Loucy (cell line): ENCODE results near the gene SAMD9.
"Not testable (repeated sequence)": the region's sequence is repeated elsewhere in the genome, so short reads cannot be mapped to it uniquely, and the experiment has no call there.

Experiments used
- H2AFZ ChIP-seq: fragments of 200-600 bp; sonication (generic); 2 replicates; pipeline ENCODE4 v1.6.0; 2016; ENCODE audit warnings: antibody characterized with exemption, mild to moderate bottlenecking, low read length, moderate library complexity
- H3F3A ChIP-seq: fragments of 200-600 bp; 2 replicates; pipeline ENCODE4 v1.6.0; 2016; ENCODE audit warnings: antibody characterized with exemption, low read depth, mild to moderate bottlenecking
- H3K27me3 ChIP-seq: fragments of 200-600 bp; sonication (generic); 2 replicates; pipeline ENCODE4 v1.6.1; 2014; ENCODE audit warnings: low read length, mild to moderate bottlenecking; ENCODE audit not compliant: insufficient read depth, poor library complexity, severe bottlenecking
- H3K36me3 ChIP-seq: fragments of 200-600 bp; sonication (generic); 2 replicates; pipeline ENCODE4 v1.6.1; 2016; ENCODE audit warnings: low read length; ENCODE audit not compliant: insufficient read depth
- H3K4me1 ChIP-seq: fragments of 200-600 bp; sonication (generic); 2 replicates; pipeline ENCODE4 v1.5.1; 2014; ENCODE audit warnings: low read length, mild to moderate bottlenecking; ENCODE audit not compliant: insufficient read depth, poor library complexity, severe bottlenecking
- H3K4me2 ChIP-seq: fragments of 200-600 bp; sonication (generic); 2 replicates; pipeline ENCODE4 v1.6.0; 2014; ENCODE audit warnings: antibody characterized with exemption, low read length, low read depth, mild to moderate bottlenecking; ENCODE audit not compliant: poor library complexity, severe bottlenecking
- H3K4me3 ChIP-seq: fragments of 200-600 bp; sonication (generic); 2 replicates; pipeline ENCODE4 v1.5.1; 2014; ENCODE audit warnings: low read length, mild to moderate bottlenecking, mixed read lengths; ENCODE audit not compliant: poor library complexity, severe bottlenecking
- H3K79me2 ChIP-seq: fragments of 200-600 bp; sonication (generic); 2 replicates; pipeline ENCODE4 v1.6.1; 2014; ENCODE audit warnings: low read length; ENCODE audit not compliant: insufficient read depth
- H3K9ac ChIP-seq: fragments of 200-600 bp; sonication (generic); 2 replicates; pipeline ENCODE4 v1.6.0; 2014; ENCODE audit warnings: mild to moderate bottlenecking, low read depth, low read length, moderate library complexity; ENCODE audit not compliant: poor library complexity, severe bottlenecking
- H3K9me2 ChIP-seq: fragments of 200-600 bp; sonication (generic); replicated peaks from 2 replicates; pipeline ENCODE4 v1.6.1; 2016; ENCODE audit warnings: low read depth, low read length, mixed read lengths
- H3K9me3 ChIP-seq: fragments of 200-600 bp; sonication (generic); 2 replicates; pipeline ENCODE4 v1.6.1; 2014; ENCODE audit warnings: mild to moderate bottlenecking, antibody characterized with exemption, low read length, low read depth; ENCODE audit not compliant: insufficient read depth
- H4K20me1 ChIP-seq: fragments of 200-600 bp; sonication (generic); 2 replicates; pipeline ENCODE4 v1.6.0; 2014; ENCODE audit warnings: antibody characterized with exemption, low read length, mild to moderate bottlenecking; ENCODE audit not compliant: insufficient read depth, poor library complexity, severe bottlenecking
- CTCF ChIP-seq: fragments of 200-600 bp; sonication (generic); conservative IDR thresholded peaks from 2 replicates; pipeline ENCODE4 v1.5.1; 2014; ENCODE audit warnings: mild to moderate bottlenecking, antibody characterized with exemption, low read length
- EZH2phosphoT487 ChIP-seq: fragments of 200-600 bp; IDR thresholded peaks from 2 replicates; pipeline ENCODE4 v1.6.1; 2018; ENCODE audit warnings: antibody characterized with exemption, mild to moderate bottlenecking, moderate library complexity, borderline replicate concordance

The SAMD9 gene

GRCh38 chr7:93060025-93060424 is 57.8 kb downstream of the SAMD9 start:
- no peaks in the 10 kb centered on the region for H3F3A ChIP-seq
- no peak overlapping the region for H3K4me2 ChIP-seq
- H3K9ac ChIP-seq = no peak overlapping the region
- H3K36me3 ChIP-seq = no peaks in the 10 kb centered on the region
- no peak for TF ChIP-seq CTCF
- no peak for TF ChIP-seq EZH2phosphoT487
- no peak overlapping the region for H3K4me3 ChIP-seq
- no peak overlapping the region for H2AFZ ChIP-seq
- no peaks in the 10 kb centered on the region for H3K27me3 ChIP-seq
- H3K79me2 ChIP-seq = no peaks in the 10 kb centered on the region
- H3K9me2 ChIP-seq = no peaks in the 10 kb centered on the region
- peaks cover 4% of the 10 kb centered on the region for H3K4me1 ChIP-seq
- no peaks in the 10 kb centered on the region for H4K20me1 ChIP-seq
- no peaks in the 10 kb centered on the region for H3K9me3 ChIP-seq

GRCh38 chr7:93056621-93057020 is 61.2 kb downstream of the SAMD9 start:
- not testable (repeated sequence) for H3K79me2 ChIP-seq, H4K20me1 ChIP-seq, H3F3A ChIP-seq, H3K9ac ChIP-seq, H3K9me2 ChIP-seq, H2AFZ ChIP-seq, H3K27me3 ChIP-seq, H3K4me3 ChIP-seq, H3K9me3 ChIP-seq, H3K4me2 ChIP-seq, H3K36me3 ChIP-seq
- peaks cover 28% of the 10 kb centered on the region for H3K4me1 ChIP-seq

- H3K27me3 ChIP-seq = no peaks in the 10 kb centered on the region
- H3K9me2 ChIP-seq = no peaks in the 10 kb centered on the region
- no peaks in the 10 kb centered on the region for H3K79me2 ChIP-seq
- no peaks in the 10 kb centered on the region for H3K9me3 ChIP-seq
- H3K4me3 ChIP-seq = no peak overlapping the region
- H3K9ac ChIP-seq = no peak overlapping the region
- H4K20me1 ChIP-seq = no peaks in the 10 kb centered on the region
- H3K36me3 ChIP-seq = no peaks in the 10 kb centered on the region
- H3K4me1 ChIP-seq = peaks cover 28% of the 10 kb centered on the region
- no peak overlapping the region for H2AFZ ChIP-seq
- no peaks in the 10 kb centered on the region for H3F3A ChIP-seq
- TF ChIP-seq CTCF (peak; percentile 77), EZH2phosphoT487 (no peak)
- H3K4me2 ChIP-seq = peak overlapping the region; percentile 27
These were observed 62.2 kb downstream of the SAMD9 start for GRCh38 chr7:93055543-93056107.

- no peaks in the 10 kb centered on the region for H3K36me3 ChIP-seq
- H3K9me3 ChIP-seq = no peaks in the 10 kb centered on the region
- H3K27me3 ChIP-seq = no peaks in the 10 kb centered on the region
- no peaks in the 10 kb centered on the region for H3F3A ChIP-seq
- no peaks in the 10 kb centered on the region for H3K79me2 ChIP-seq
- H2AFZ ChIP-seq = no peak overlapping the region
- H3K4me3 ChIP-seq = no peak overlapping the region
- peaks cover 33% of the 10 kb centered on the region for H3K4me1 ChIP-seq
- no peaks in the 10 kb centered on the region for H4K20me1 ChIP-seq
- no peaks in the 10 kb centered on the region for H3K9me2 ChIP-seq
- TF ChIP-seq EZH2phosphoT487 (no peak), CTCF (no peak)
- peak overlapping the region; percentile 27 for H3K4me2 ChIP-seq
- H3K9ac ChIP-seq = no peak overlapping the region
These were observed 62.8 kb downstream of the SAMD9 start for GRCh38 chr7:93054975-93055374.
